ENCODE data around the gene PPFIA1.
A peak's percentile ranks its signal among the peaks of the same experiment; 100 is the strongest.
"Not testable (repeated sequence)": the region's sequence is repeated elsewhere in the genome, so short reads cannot be mapped to it uniquely, and the experiment has no call there.

PPFIA1 gene

GRCh38 chr11:70398834-70399680 is 128.6 kb downstream of the PPFIA1 start:
- peak; percentile 41 for DNase-seq

DNA sequence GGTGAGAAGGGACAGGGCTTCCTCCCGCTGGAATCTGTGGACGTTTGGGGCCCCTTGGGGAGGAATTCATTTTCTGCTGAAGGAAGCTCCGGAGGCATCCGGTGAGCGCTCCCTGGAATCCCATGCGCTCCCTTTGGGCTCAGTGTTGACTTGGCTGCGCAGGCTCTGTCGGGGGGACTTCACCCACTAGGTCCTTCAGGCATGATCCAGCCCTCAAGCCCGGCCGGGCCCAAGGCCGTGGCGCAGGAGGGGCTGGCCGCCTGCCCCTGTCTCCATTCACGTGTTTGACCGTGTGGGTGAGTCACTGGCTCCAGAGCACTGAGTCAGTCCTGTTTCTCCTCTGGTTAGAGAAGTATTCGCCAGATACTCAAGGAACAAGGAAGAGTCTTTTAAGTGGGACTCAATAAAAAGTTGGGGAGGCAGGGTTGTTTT is 129.2 kb downstream of the PPFIA1 start:
- DNase-seq: peak; percentile 39

DNA sequence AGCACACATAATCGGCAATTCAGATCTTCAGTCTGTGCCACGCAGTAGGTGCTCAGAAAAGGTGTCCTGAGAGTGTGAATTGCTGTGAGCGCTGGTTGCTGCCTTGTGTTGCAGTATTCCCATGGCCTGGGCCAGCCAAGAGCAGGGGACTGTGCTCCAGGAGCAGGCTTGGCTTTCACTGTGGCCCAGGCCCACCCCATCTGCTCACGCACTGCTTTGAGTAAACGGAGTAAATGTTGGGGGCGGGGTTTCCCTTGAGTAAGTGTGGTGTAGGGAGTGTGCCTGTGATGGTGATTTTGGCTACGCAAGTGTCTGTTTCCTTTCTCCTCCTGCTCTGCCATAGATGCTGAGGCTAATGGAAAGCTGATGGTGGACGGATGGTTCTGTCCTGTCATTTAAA is 130.2 kb downstream of the PPFIA1 start:
- no peak for DNase-seq

GRCh38 chr11:70402016-70402415 is 131.5 kb downstream of the PPFIA1 start:
- DNase-seq: no peak

DNA sequence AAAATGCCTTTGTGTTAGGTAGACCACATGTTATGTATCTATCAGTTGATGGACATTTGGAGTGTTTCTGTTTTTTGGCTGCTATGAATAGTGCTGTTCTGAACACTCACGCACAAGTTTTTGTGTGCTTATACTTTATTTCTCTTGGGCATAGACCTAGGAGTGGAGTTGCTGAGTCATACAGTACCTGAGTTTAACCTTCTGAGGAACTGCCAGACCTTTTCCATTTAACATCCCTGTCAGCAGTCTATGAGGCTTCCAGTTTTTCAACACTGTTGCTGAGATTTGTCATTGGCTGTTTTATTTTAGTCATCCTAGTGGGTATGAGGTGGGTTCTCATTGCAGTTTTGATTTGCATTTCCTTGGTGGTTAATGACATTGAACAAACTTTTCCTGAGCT is 132.2 kb downstream of the PPFIA1 start:
- no peak for DNase-seq

GRCh38 chr11:70404244-70404643 is 133.8 kb downstream of the PPFIA1 start:
- no peak for DNase-seq

DNA sequence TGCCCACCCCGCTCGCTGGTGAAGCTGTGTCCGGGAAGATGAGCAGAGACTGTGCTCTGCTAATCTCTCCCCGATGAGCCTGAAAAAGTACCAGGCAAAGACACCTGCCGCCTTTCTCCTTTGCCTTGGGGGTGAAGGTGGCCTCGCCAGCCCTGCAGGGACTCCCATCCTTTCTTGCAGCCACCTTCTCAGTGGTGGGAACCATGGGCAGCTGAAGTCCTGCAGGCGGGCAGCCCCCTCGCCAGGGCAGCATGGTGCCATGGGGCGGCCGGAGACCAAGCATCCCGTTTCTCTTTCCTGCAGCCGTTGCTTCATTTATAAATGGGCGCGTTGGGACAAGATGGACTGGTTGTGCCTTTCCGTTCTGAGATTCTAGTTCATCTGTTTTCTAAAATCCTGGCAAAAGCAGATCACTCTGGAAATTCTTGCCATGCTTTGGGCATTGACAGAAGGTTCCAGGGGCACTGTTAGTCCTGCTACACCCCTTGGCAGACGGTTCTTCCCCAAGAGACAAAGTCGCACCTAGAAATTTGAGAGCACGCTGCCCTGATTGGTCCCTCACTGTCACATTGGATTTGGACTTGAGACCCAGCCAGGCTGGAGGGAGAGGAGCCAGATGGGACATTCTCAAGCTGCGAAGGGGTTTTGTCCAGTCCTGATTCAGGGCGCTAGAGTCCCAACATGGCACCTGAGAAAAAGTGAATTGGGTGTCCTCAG is 135.3 kb downstream of the PPFIA1 start:
- no peak for DNase-seq

- no peak for DNase-seq
Observed at GRCh38 chr11:70407121-70407520, 136.6 kb downstream of the PPFIA1 start.

GRCh38 chr11:70407814-70408213 is 137.3 kb downstream of the PPFIA1 start:
- peak; percentile 43 for DNase-seq

DNA sequence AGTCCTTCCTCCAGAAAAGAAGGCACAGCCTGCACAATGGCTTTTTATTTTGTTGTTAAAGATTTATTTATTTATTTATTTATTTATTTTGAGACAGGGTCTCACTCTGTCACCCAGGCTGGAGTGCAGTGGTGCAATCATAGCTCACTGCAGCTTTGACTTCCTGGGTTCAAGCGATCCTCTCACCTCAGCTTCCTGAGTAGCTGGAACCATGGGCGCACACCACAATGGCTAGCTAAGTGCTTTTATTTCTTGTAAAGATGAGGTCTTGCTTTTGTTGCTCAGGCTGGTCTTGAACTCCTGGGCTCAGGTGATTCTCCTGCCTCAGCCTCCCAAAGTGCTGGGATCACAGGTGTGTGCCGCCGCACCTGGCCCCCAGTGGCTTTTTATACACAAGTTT is 137.8 kb downstream of the PPFIA1 start:
- not testable (repeated sequence) for DNase-seq

- DNase-seq: no peak
Observed at GRCh38 chr11:70409437-70409836, 138.9 kb downstream of the PPFIA1 start.

- no peak for DNase-seq
Observed at GRCh38 chr11:70409871-70410270, 139.4 kb downstream of the PPFIA1 start.

DNA sequence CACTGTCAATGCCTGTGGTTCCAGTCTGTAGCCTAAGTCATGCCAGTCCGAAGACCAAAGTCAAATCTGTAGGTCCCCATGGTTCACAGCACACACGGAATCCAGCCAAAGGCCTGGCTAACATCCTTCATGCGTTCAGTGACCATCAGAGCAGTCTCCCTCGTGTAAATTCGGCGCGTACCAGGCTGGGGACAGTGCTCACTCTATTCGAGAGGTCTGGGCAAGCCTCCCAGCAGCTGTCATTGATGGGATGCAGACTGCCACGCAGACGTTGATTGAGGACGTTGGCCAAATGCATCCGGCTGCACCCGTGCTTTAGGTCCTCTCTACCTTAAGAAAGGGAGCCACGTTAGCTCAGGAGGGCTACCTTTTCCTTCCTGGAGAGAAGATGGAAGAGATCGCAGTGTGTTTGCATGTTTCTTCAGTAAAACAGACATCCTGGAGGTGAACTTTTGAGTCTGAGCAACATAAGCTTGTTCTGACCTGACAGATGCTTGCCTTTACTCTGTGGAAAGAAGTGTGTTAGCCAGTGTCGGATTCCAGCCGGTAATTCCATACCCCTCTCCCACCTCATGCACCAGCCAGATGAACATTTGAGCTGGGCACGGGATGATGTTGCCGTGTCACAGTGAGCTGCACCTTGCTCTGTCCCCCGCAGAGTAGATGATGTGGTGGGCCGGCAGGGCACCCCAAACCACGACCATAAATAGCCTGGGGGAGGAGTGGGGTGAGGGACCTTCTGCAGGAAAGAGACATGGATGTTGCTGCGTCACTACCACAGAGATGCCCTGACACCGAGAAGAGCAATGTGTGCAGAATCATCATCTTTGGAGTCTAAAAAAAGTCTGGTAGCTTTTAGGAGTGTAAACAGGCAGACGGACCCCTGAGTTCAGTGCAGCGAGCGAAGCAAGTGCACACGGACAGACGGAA is 140.1 kb downstream of the PPFIA1 start:
- no peak for DNase-seq

DNA sequence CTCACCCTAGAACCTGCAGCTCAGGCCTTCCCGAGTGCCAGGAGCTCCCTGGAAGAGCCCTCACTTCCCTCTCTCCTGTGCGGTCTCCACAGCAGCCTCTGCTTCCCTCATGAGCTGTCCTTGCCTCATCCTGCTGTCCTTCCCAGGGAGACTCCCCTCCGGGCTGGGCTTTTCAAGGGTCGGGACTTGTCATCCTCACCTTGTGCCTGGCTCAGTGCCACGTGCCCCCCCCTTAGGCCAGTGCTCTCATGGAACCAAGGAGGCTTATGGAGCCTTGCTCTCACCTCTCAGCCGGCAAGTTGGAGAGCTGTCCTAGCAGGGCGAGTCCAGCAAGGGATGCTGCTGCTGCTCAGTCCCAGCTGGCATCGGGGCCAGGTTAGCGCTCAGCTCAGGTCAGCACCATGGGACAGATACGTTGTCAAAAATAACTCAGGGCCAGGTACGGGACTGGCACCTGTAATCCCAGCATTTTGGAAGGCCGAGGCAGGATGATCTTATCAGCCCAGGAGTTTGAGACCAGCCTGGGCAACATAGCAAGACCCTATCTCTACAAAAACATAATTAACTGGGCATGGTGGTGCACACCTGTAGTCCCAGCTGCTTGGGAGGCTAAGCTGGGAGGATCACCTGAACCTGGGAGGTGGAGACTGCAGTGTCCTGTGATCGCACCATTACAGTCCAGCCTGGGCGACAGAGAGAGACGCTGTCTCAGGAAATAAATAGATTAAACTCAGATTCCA is 141.4 kb downstream of the PPFIA1 start:
- DNase-seq: no peak

- DNase-seq: no peak
Observed at GRCh38 chr11:70413151-70413550, 142.7 kb downstream of the PPFIA1 start.

- DNase-seq: no peak
Observed at GRCh38 chr11:70414341-70415100, 144.0 kb downstream of the PPFIA1 start.

- DNase-seq: peak; percentile 20
Observed at GRCh38 chr11:70415191-70415590, 144.7 kb downstream of the PPFIA1 start.

DNA sequence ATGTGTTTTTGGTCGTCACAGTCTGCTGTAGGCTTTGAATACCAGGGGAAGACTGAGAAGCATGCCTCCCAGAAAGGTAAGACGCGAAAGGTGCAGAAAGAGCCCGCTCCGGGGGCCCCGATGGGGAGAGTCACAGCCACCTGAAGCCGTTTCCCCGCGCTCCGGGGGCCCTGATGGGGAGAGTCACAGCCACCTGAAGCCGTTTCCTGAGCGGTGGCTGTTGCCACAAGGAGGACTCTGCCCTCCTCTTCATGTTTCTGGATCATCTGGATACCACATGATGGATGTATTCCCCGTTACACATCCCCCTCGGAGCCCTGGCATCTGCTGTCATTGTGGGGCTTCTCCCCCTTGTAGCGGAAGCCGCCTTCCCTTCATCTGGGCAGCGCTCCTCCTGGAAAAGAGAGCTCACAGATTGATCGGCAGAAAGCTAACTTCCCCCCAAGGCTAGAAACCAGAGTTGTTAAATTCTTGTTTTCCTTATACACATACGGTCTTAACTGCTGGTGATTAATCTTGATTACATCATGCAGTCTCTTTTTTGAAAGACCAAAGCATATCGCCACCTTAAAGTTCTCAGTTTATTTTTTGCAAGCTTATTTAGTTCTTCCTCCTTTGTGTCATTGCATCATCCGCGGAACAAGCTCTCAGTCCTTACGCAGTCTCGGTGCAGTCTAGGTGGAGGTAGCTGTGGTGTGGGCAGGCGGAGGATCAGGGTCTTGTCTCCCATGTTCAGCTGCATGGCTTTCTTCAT is 145.3 kb downstream of the PPFIA1 start:
- DNase-seq: peak; percentile 39

GRCh38 chr11:70416881-70417280 is 146.4 kb downstream of the PPFIA1 start:
- DNase-seq: no peak

GRCh38 chr11:70418130-70418529 is 147.6 kb downstream of the PPFIA1 start:
- DNase-seq: no peak
